Measurements from ENCODE around the gene WDR3. TPM values are rescaled to one million over a fixed set of nuclear protein-coding genes. Genes with fewer than 3 reads are reported as not detected.

WDR3 gene
- total RNA-seq, 2 donors from 2014 or later: 29.9 to 32.9 TPM

GRCh38 chr1:118012515-118013124 is 83.1 kb downstream of the WDR3 start:
- DNase-seq: no peak
- H3K4me1 ChIP-seq (ENCODE audit: control insufficient read depth, insufficient read depth, low read length): no peaks in the 10 kb centered on the region
- H3K27ac Mint-ChIP-seq: no peak overlapping the region
- H3K27me3 Mint-ChIP-seq (ENCODE audit: insufficient read depth): no peaks in the 10 kb centered on the region
- TF ChIP-seq CTCF (conservative IDR thresholded peaks at IDR 0.05): no peak
- H3K9me3 ChIP-seq (ENCODE audit: control insufficient read depth, low read length): no peaks in the 10 kb centered on the region
- no peaks in the 10 kb centered on the region for H3K4me1 Mint-ChIP-seq
- no peaks in the 10 kb centered on the region for H3K27me3 ChIP-seq (ENCODE audit: control insufficient read depth, insufficient read depth, low read length, poor library complexity, severe bottlenecking)
- no peaks in the 10 kb centered on the region for H3K9me3 Mint-ChIP-seq
- WGBS, 2 experiments (ENCODE audit: insufficient coverage in 1 of 2, insufficient read length in 1 of 2): 85 to 95% methylated on average over 5 to 6 of the region's 6 CpGs
- no peak overlapping the region for H3K4me3 Mint-ChIP-seq
- H3K36me3 Mint-ChIP-seq (ENCODE audit: low read depth): no peaks in the 10 kb centered on the region
- H3K36me3 ChIP-seq (ENCODE audit: control insufficient read depth, insufficient read depth, low read length): no peaks in the 10 kb centered on the region
- no peak overlapping the region for H3K4me3 ChIP-seq (ENCODE audit: low read length)
- no peak overlapping the region for H3K9ac ChIP-seq (ENCODE audit: extremely low read depth, low read length, poor library complexity, severe bottlenecking)
- H3K27ac ChIP-seq (ENCODE audit: low read depth, low read length): no peak overlapping the region

DNA sequence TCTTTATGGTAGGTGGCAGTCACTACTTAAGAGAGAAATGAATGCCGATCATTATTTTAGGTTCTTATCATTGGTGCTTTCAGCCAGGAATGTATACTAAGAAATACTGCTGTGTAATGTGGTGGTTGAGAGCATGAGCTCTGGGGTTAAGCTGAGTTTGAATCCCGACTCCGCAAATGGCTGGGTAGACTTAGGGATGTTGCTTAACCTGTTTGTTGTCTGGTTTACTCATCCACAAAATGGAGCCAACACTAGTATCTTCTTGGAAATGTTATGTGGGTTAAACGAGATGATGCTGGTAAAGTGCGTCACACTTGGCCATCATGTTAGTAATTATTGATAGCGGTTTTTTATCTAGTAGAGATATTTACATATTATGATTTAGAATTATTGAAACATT is 83.8 kb downstream of the WDR3 start:
- no peaks in the 10 kb centered on the region for H3K27me3 Mint-ChIP-seq (ENCODE audit: insufficient read depth)
- no peaks in the 10 kb centered on the region for H3K4me1 Mint-ChIP-seq
- TF ChIP-seq CTCF (conservative IDR thresholded peaks at IDR 0.05): no peak
- Histone ChIP-seq H3K9ac (ENCODE audit: extremely low read depth, low read length, poor library complexity, severe bottlenecking) (no peak overlapping the region), H3K27ac (ENCODE audit: low read depth, low read length) (no peak overlapping the region), H3K27me3 (ENCODE audit: control insufficient read depth, insufficient read depth, low read length, poor library complexity, severe bottlenecking) (no peaks in the 10 kb centered on the region), H3K36me3 (ENCODE audit: control insufficient read depth, insufficient read depth, low read length) (no peaks in the 10 kb centered on the region), H3K4me3 (ENCODE audit: low read length) (no peak overlapping the region), H3K4me1 (ENCODE audit: control insufficient read depth, insufficient read depth, low read length) (no peaks in the 10 kb centered on the region), H3K9me3 (ENCODE audit: control insufficient read depth, low read length) (no peaks in the 10 kb centered on the region)
- no peaks in the 10 kb centered on the region for H3K9me3 Mint-ChIP-seq
- no peaks in the 10 kb centered on the region for H3K36me3 Mint-ChIP-seq (ENCODE audit: low read depth)
- whole genome bisulfite sequencing, 2 experiments (ENCODE audit: insufficient coverage in 1 of 2, insufficient read length in 1 of 2): 97 to 100% methylated on average over 1 to 5 of the region's 6 CpGs
- DNase-seq: no peak
- H3K27ac Mint-ChIP-seq: no peak overlapping the region
- H3K4me3 Mint-ChIP-seq: no peak overlapping the region

DNA sequence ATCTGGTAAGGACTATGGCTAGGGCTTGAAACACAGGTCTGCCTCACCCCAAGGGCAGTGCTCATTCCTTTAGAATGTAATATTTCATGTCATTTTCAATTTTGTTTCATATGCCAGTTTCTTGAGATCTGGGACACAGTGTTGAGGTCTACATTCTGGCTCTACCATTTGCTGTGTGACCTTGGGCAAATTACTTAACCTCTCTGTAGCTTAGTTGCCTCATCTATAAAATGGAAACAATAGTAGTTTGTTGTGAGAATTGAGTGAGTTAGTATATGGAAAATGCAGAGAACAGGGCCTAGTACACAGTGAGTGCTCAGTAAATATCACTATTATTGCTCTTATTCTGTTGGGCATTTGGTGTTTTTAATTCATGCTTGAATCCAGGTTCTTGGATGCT is 84.4 kb downstream of the WDR3 start:
- no peaks in the 10 kb centered on the region for H3K27me3 ChIP-seq (ENCODE audit: control insufficient read depth, insufficient read depth, low read length, poor library complexity, severe bottlenecking)
- Mint-ChIP-seq H3K9me3 (no peaks in the 10 kb centered on the region), H3K4me1 (no peaks in the 10 kb centered on the region), H3K4me3 (no peak overlapping the region), H3K27me3 (ENCODE audit: insufficient read depth) (no peaks in the 10 kb centered on the region), H3K36me3 (ENCODE audit: low read depth) (no peaks in the 10 kb centered on the region), H3K27ac (no peak overlapping the region)
- no peak for TF ChIP-seq CTCF (conservative IDR thresholded peaks at IDR 0.05)
- H3K9me3 ChIP-seq (ENCODE audit: control insufficient read depth, low read length): no peaks in the 10 kb centered on the region
- no peaks in the 10 kb centered on the region for H3K4me1 ChIP-seq (ENCODE audit: control insufficient read depth, insufficient read depth, low read length)
- no peak overlapping the region for H3K9ac ChIP-seq (ENCODE audit: extremely low read depth, low read length, poor library complexity, severe bottlenecking)
- H3K4me3 ChIP-seq (ENCODE audit: low read length): no peak overlapping the region
- no peak for DNase-seq
- no peak overlapping the region for H3K27ac ChIP-seq (ENCODE audit: low read depth, low read length)
- H3K36me3 ChIP-seq (ENCODE audit: control insufficient read depth, insufficient read depth, low read length): no peaks in the 10 kb centered on the region

Other genes starting within 250 kb of the WDR3 start
- 10 to 100 TPM; 24.1 to 34.8 TPM for gene GDAP2, start 118 bp upstream of the WDR3 start, total RNA-seq